Dermis microvascular lymphatic vessel endothelial cell (primary cell): ENCODE data around the gene TTC7B. TPM values are rescaled to one million over a fixed set of nuclear protein-coding genes. Genes with fewer than 3 reads are reported as not detected.
"Not testable (repeated sequence)": the region's sequence is repeated elsewhere in the genome, so short reads cannot be mapped to it uniquely, and the experiment has no call there.

Experiments
- DNase-seq, 2 donors: peaks; one replicate each; pipeline versions ENCODE4 v3.0.0 to v3.0.0-alpha.2; 2010; ENCODE audit warnings: low read depth in 2 of 2
- total RNA-seq: library from RNA; depleted of rRNA; stranded (reverse); fragments of >200 nt; gene quantifications from 2 replicates; pipeline ENCODE4 v1.2.1, GENCODE V29; 2014

TTC7B gene
- total RNA-seq, 1 donor from 2014 or later: 13.9 TPM

- no peak for DNase-seq
Measured at GRCh38 chr14:90532826-90533525, 283.3 kb downstream of the TTC7B start.

GRCh38 chr14:90531497-90531896 is 284.7 kb downstream of the TTC7B start:
- DNase-seq: no peak

GRCh38 chr14:90530523-90530922 is 285.7 kb downstream of the TTC7B start:
- no peak for DNase-seq

GRCh38 chr14:90527978-90528377 is 288.3 kb downstream of the TTC7B start:
- DNase-seq: no peak

GRCh38 chr14:90526536-90526935 is 289.7 kb downstream of the TTC7B start:
- not testable (repeated sequence) for DNase-seq

- DNase-seq: not testable (repeated sequence)
Measured at GRCh38 chr14:90525353-90526028, 290.7 kb downstream of the TTC7B start.

- DNase-seq: no peak
Measured at GRCh38 chr14:90523961-90524875, 292.0 kb downstream of the TTC7B start.

- DNase-seq: no peak
Measured at GRCh38 chr14:90523544-90523943, 292.7 kb downstream of the TTC7B start.

GRCh38 chr14:90522571-90523191 is 293.5 kb downstream of the TTC7B start:
- no peak for DNase-seq

- DNase-seq: no peak
Measured at GRCh38 chr14:90521930-90522483, 294.2 kb downstream of the TTC7B start.

GRCh38 chr14:90521084-90521929 is 294.9 kb downstream of the TTC7B start:
- DNase-seq: no peak

GRCh38 chr14:90520326-90520725 is 295.9 kb downstream of the TTC7B start:
- no peak for DNase-seq

- no peak for DNase-seq
Measured at GRCh38 chr14:90519262-90519920, 296.8 kb downstream of the TTC7B start.

- DNase-seq: peak; percentile 25 to 53
Measured at GRCh38 chr14:90518941-90519256, 297.3 kb downstream of the TTC7B start.

- no peak for DNase-seq
Measured at GRCh38 chr14:90518069-90518940, 297.9 kb downstream of the TTC7B start.

- no peak for DNase-seq
Measured at GRCh38 chr14:90517076-90517841, 299.0 kb downstream of the TTC7B start.

GRCh38 chr14:90514566-90514965 is 301.7 kb downstream of the TTC7B start:
- no peak for DNase-seq

- no peak for DNase-seq
Measured at GRCh38 chr14:90514015-90514398, 302.2 kb downstream of the TTC7B start.
